OCI-LY1 (cell line): Measurements from ENCODE around the gene SRP14.

Experiments
- H2AFZ ChIP-seq: fragments of 200-600 bp; sonication (generic), shearing (Covaris generic); 2 replicates; pipeline ENCODE4 v1.6.0; 2014; ENCODE audit warnings: antibody characterized with exemption, mild to moderate bottlenecking, low read length
- H3F3A ChIP-seq: fragments of 200-600 bp; sonication (generic), shearing (Covaris generic); 2 replicates; pipeline ENCODE4 v1.6.0; 2014; ENCODE audit warnings: mild to moderate bottlenecking, antibody characterized with exemption, low read length, moderate library complexity; ENCODE audit not compliant: insufficient read depth
- H3K27ac ChIP-seq: fragments of 200-600 bp; sonication (generic); 2 replicates; pipeline ENCODE4 v1.5.1; 2014; ENCODE audit warnings: low read length, mixed run types, mild to moderate bottlenecking, low read depth; ENCODE audit not compliant: poor library complexity, severe bottlenecking
- H3K27me3 ChIP-seq: fragments of 200-600 bp; sonication (generic); 2 replicates; pipeline ENCODE4 v1.6.0; 2014; ENCODE audit warnings: antibody characterized with exemption, mild to moderate bottlenecking, low read length, moderate library complexity; ENCODE audit not compliant: insufficient read depth
- H3K36me3 ChIP-seq: fragments of 200-600 bp; sonication (generic); 2 replicates; pipeline ENCODE4 v1.6.1; 2014; ENCODE audit warnings: mild to moderate bottlenecking, antibody characterized with exemption, low read length, moderate library complexity, mixed read lengths; ENCODE audit not compliant: insufficient read depth
- H3K4me1 ChIP-seq: fragments of 200-600 bp; sonication (generic); 2 replicates; pipeline ENCODE4 v1.5.1; 2014; ENCODE audit warnings: mild to moderate bottlenecking, low read length, moderate library complexity; ENCODE audit not compliant: insufficient read depth, severe bottlenecking
- H3K4me2 ChIP-seq: fragments of 200-600 bp; sonication (generic), shearing (Covaris generic); 2 replicates; pipeline ENCODE4 v1.6.1; 2014; ENCODE audit warnings: low read length
- H3K4me3 ChIP-seq: fragments of 200-600 bp; sonication (generic); 2 replicates; pipeline ENCODE4 v1.5.1; 2014; ENCODE audit warnings: low read length, low read depth, mild to moderate bottlenecking, mixed read lengths; ENCODE audit not compliant: poor library complexity, severe bottlenecking
- H3K79me2 ChIP-seq: fragments of 200-600 bp; shearing (Covaris generic); 2 replicates; pipeline ENCODE4 v1.6.1; 2016; ENCODE audit warnings: mixed run types, low read length, mixed read lengths; ENCODE audit not compliant: insufficient read depth
- H3K9ac ChIP-seq: fragments of 200-600 bp; sonication (generic), shearing (Covaris generic); 2 replicates; pipeline ENCODE4 v1.6.1; 2014; ENCODE audit warnings: mild to moderate bottlenecking, low read length, mixed read lengths
- H3K9me2 ChIP-seq: fragments of 200-600 bp; sonication (generic), shearing (Covaris generic); 2 replicates; pipeline ENCODE4 v1.6.1; 2014; ENCODE audit warnings: low read depth, mild to moderate bottlenecking, low read length, mixed read lengths
- H3K9me3 ChIP-seq: fragments of 200-600 bp; shearing (Covaris generic); 2 replicates; pipeline ENCODE4 v1.6.1; 2014; ENCODE audit warnings: low read length, mixed read lengths
- H4K20me1 ChIP-seq: fragments of 200-600 bp; sonication (generic), shearing (Covaris generic); 2 replicates; pipeline ENCODE4 v1.6.0; 2016; ENCODE audit warnings: mild to moderate bottlenecking, low read length; ENCODE audit not compliant: insufficient read depth
- EZH2 ChIP-seq: fragments of 200-600 bp; sonication (generic), shearing (Covaris generic); IDR thresholded peaks from 2 replicates; pipeline ENCODE4 v1.8.0; 2017; ENCODE audit warnings: borderline replicate concordance, mixed run types, mild to moderate bottlenecking, antibody characterized with exemption, low read length, moderate library complexity, mixed read lengths
- TF ChIP-seq, protein P1 (sequence below): fragments of 200-600 bp; sonication (generic), shearing (Covaris generic); IDR thresholded peaks from 2 replicates; pipeline ENCODE4 v1.5.1; 2017; ENCODE audit warnings: mild to moderate bottlenecking, antibody characterized with exemption, low read length, moderate library complexity, mixed read lengths

SRP14 gene

DNA sequence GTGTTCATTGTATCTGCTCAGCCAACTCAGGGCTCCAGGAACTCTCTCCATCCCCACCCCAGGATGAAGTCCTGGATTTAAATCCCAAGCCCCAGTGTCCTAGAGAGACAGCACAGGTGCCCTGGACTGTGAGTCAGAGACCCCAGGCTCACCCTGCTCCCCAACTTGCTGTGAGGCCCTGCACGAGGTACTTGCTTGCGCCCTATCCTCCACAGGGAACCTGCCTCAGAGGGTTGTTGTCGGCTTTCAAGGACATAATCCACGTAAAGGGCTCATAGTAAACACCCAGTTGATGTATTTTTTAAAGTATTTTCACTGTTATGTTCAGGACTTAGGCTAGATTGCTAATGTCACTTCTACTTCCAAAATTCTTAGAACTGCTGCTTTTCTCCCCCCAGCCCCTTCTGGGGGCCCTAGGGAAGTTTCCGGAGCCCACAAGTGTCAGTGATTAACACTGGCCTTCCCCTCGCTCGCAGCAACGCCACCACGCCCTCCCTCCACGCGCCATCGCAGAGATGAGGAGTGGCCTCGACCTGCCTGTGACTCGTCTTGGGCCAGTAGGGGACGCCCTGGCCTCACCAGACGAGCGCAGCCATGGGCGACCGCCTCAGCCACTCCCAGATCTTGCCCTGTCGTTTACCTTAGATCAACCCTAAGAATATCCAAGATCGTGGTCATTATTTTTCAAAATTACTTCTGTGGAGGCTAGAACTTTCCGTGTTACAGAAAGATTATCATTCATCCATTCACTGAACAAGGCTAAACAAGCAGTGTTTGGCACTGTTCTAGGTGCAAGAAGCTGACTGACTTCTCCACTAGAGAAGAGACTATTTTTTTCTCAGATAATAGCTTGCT lies 6.0 kb upstream of the SRP14 start:
- Histone ChIP-seq H3K27me3 (no peaks in the 10 kb centered on the region), H2AFZ (no peak overlapping the region), H3K4me1 (peaks cover 83% of the 10 kb centered on the region)

DNA sequence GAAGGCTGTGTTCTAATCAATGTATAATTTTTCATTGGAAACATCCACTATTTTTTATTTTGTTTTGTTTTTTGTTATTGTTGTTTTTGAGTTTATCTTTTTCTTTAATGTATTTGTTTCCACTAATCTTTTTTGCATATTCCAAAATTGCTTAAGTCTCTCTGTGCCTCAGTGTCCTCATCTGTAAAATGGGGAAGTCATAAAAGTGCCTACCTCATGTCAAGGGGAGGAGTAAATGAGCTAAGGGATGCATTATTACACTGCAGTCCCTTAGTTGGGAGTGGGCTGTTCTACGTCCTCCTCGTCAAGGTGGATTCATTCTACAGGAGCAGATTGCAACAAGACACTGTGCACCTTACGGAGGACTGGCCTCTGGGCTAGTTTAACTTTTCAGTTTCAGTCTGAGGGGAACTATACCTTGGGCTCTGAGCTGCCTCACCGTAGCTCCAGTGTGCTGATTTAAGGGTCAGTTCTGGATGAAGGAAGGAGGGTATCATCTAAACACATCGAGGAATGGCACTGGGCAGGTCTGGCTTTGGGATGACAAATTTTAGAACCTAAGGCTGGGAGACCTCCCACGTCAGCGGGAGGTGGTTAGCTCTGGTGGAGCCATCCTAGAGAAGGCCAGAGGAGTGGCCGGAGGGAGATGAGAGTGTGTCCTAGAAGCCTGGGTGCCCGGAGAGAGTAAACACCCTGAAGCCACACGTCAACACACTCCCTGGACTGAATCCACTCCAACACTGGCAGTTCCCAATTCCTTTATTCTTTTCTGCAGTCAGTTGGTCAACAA lies 5.1 kb upstream of the SRP14 start:
- no peaks in the 10 kb centered on the region for H4K20me1 ChIP-seq
- H3K9ac ChIP-seq, result peak overlapping the region; percentile 40; the same call in 1 of the 2 replicates
- H3K27me3 ChIP-seq, result no peaks in the 10 kb centered on the region
- peaks cover 76% of the 10 kb centered on the region for H3K4me1 ChIP-seq
- H2AFZ ChIP-seq, result no peak overlapping the region
- peak overlapping the region; percentile 52 for H3K4me2 ChIP-seq
- no peak for TF ChIP-seq EZH2
- H3K27ac ChIP-seq, result peak overlapping the region; percentile 96
- H3K36me3 ChIP-seq, result no peaks in the 10 kb centered on the region; the same call in 1 of the 2 replicates
- H3K9me3 ChIP-seq, result no peaks in the 10 kb centered on the region
- no peak overlapping the region for H3K4me3 ChIP-seq
- no peaks in the 10 kb centered on the region for H3K79me2 ChIP-seq
- no peaks in the 10 kb centered on the region for H3F3A ChIP-seq
- no peaks in the 10 kb centered on the region for H3K9me2 ChIP-seq

More for the DNA sequence above, 6.0 kb upstream of the SRP14 start:
- peak overlapping the region; percentile 52 for H3K4me2 ChIP-seq
- H3K9me2 ChIP-seq, result no peaks in the 10 kb centered on the region
- no peaks in the 10 kb centered on the region for H3K9me3 ChIP-seq
- no peaks in the 10 kb centered on the region for H4K20me1 ChIP-seq
- TF ChIP-seq, protein P1, sequence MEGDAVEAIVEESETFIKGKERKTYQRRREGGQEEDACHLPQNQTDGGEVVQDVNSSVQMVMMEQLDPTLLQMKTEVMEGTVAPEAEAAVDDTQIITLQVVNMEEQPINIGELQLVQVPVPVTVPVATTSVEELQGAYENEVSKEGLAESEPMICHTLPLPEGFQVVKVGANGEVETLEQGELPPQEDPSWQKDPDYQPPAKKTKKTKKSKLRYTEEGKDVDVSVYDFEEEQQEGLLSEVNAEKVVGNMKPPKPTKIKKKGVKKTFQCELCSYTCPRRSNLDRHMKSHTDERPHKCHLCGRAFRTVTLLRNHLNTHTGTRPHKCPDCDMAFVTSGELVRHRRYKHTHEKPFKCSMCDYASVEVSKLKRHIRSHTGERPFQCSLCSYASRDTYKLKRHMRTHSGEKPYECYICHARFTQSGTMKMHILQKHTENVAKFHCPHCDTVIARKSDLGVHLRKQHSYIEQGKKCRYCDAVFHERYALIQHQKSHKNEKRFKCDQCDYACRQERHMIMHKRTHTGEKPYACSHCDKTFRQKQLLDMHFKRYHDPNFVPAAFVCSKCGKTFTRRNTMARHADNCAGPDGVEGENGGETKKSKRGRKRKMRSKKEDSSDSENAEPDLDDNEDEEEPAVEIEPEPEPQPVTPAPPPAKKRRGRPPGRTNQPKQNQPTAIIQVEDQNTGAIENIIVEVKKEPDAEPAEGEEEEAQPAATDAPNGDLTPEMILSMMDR, result peak; percentile 99
- TF ChIP-seq EZH2, result no peak
- H3F3A ChIP-seq, result no peaks in the 10 kb centered on the region
- peak overlapping the region; percentile 16 for H3K4me3 ChIP-seq
- peak overlapping the region; percentile 96 for H3K27ac ChIP-seq
- peak overlapping the region; percentile 56; the same call in 1 of the 2 replicates for H3K9ac ChIP-seq
- H3K36me3 ChIP-seq, result no peaks in the 10 kb centered on the region; the same call in 1 of the 2 replicates
- no peaks in the 10 kb centered on the region for H3K79me2 ChIP-seq

DNA sequence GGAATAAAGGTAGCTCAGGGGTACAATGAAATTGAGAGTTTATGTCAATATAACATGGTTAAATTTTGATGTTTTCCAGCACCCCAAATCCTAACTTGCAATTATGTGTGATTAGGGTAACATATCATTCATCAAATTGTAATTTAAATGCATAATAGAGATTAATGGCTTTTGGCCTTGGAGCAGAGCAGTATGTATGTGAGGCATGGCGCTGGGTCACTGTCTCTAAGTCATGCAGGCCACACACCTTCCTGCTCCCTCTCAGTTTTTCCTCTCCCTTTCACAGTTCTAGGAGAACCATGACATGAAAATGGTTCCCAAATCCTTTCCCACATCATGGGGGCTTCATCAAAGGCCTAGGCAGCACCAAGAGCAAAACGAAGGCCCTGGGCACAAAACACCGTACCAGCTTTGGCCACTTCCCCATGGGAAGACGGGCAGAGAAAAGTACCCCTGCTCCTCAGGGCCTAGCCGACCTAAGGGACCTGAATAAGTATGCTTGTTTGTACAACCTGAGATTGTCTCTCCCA lies 3.9 kb upstream of the SRP14 start:
- Histone ChIP-seq H3K9me2 (no peaks in the 10 kb centered on the region), H3K9ac (no peak overlapping the region), H3K4me1 (peaks cover 68% of the 10 kb centered on the region), H4K20me1 (no peaks in the 10 kb centered on the region), H3K4me3 (no peak overlapping the region), H3K9me3 (no peaks in the 10 kb centered on the region), H3K79me2 (peaks cover 9% of the 10 kb centered on the region), H3K27me3 (no peaks in the 10 kb centered on the region), H3F3A (no peaks in the 10 kb centered on the region), H3K4me2 (no peak overlapping the region), H3K27ac (peak overlapping the region; percentile 18), H2AFZ (no peak overlapping the region), H3K36me3 (no peaks in the 10 kb centered on the region)
- no peak for TF ChIP-seq EZH2
- TF ChIP-seq, protein P1, result no peak
